HG03095 (cell line): ENCODE measurements around the gene NKX2-4.
"Not testable (repeated sequence)": the region's sequence is repeated elsewhere in the genome, so short reads cannot be mapped to it uniquely, and the experiment has no call there.

ENCODE experiments used
- ATAC-seq: cut with Tn5 transposase; IDR thresholded peaks from one replicate; pipeline ENCODE4 v1.9.1; 2021; ENCODE audit warnings: moderate library complexity; ENCODE audit not compliant: unreplicated experiment

The NKX2-4 gene

GRCh38 chr20:21397341-21398108 lies at the start of gene NKX2-4:
Gene NKX2-4 (minus strand): TSS chr20:21397526. CDS start chr20:21397399, 127 bp downstream.
- no peak for ATAC-seq

GRCh38 chr20:21437816-21438215 lies 40.5 kb upstream of the NKX2-4 start:
- ATAC-seq: no peak

GRCh38 chr20:21437248-21437647 lies 39.9 kb upstream of the NKX2-4 start:
- no peak for ATAC-seq

GRCh38 chr20:21436205-21436604 lies 38.9 kb upstream of the NKX2-4 start:
- no peak for ATAC-seq

GRCh38 chr20:21435576-21435975 lies 38.2 kb upstream of the NKX2-4 start:
- ATAC-seq: no peak

- ATAC-seq: no peak
These were observed 36.1 kb upstream of the NKX2-4 start for GRCh38 chr20:21433329-21433890.

- no peak for ATAC-seq
These were observed 35.6 kb upstream of the NKX2-4 start for GRCh38 chr20:21432911-21433310.

GRCh38 chr20:21430020-21430419 lies 32.7 kb upstream of the NKX2-4 start:
- no peak for ATAC-seq

- no peak for ATAC-seq
These were observed 27.5 kb upstream of the NKX2-4 start for GRCh38 chr20:21424846-21425245.

- ATAC-seq: not testable (repeated sequence)
These were observed 26.4 kb upstream of the NKX2-4 start for GRCh38 chr20:21423712-21424111.

GRCh38 chr20:21421601-21422236 lies 24.4 kb upstream of the NKX2-4 start:
- ATAC-seq: no peak

GRCh38 chr20:21419147-21419546 lies 21.8 kb upstream of the NKX2-4 start:
- not testable (repeated sequence) for ATAC-seq

GRCh38 chr20:21413996-21414395 lies 16.7 kb upstream of the NKX2-4 start:
- ATAC-seq: not testable (repeated sequence)

GRCh38 chr20:21411725-21412124 lies 14.4 kb upstream of the NKX2-4 start:
- ATAC-seq: no peak

- no peak for ATAC-seq
These were observed 1.7 kb upstream of the NKX2-4 start for GRCh38 chr20:21399005-21399475.

GRCh38 chr20:21398109-21399004 lies 1.0 kb upstream of the NKX2-4 start:
- ATAC-seq: no peak

GRCh38 chr20:21396599-21397340 lies 556 bp downstream of the NKX2-4 start:
- ATAC-seq: no peak

GRCh38 chr20:21395666-21396598 lies 1.4 kb downstream of the NKX2-4 start:
- ATAC-seq: no peak

GRCh38 chr20:21395051-21395665 lies 2.2 kb downstream of the NKX2-4 start:
- ATAC-seq: no peak
